ENCODE results near the gene LGMN.

- no peak for TF ChIP-seq YY1 (IDR thresholded peaks at IDR 0.05; ENCODE audit: low read depth)
- no peak for TF ChIP-seq EP300 (IDR thresholded peaks at IDR 0.05; ENCODE audit: borderline replicate concordance)
- TF ChIP-seq TAF1 (IDR thresholded peaks at IDR 0.05; ENCODE audit: low read depth), result no peak
- no peak for TF ChIP-seq CEBPB (IDR thresholded peaks at IDR 0.05)
- TF ChIP-seq TCF12 (IDR thresholded peaks at IDR 0.05; ENCODE audit: low read depth), result no peak
- no peak for TF ChIP-seq REST (IDR thresholded peaks at IDR 0.05; ENCODE audit: low read depth)
- TF ChIP-seq ZBTB7A (IDR thresholded peaks at IDR 0.05; ENCODE audit: low read depth), result no peak
- TF ChIP-seq NFIC (IDR thresholded peaks at IDR 0.05), result no peak
- TF ChIP-seq RAD21 (IDR thresholded peaks at IDR 0.05; ENCODE audit: low read depth), result peak; percentile 82
- TF ChIP-seq MAX (IDR thresholded peaks at IDR 0.05), result no peak
- TF ChIP-seq CREB1 (IDR thresholded peaks at IDR 0.05; ENCODE audit: low read depth), result no peak
- no peak for TF ChIP-seq FOXM1 (IDR thresholded peaks at IDR 0.05; ENCODE audit: borderline replicate concordance, low read depth)
- no peak for TF ChIP-seq USF1 (IDR thresholded peaks at IDR 0.05)
These were observed 67.4 kb downstream of the LGMN start for GRCh38 chr14:92680781-92681650.

Measured in Ishikawa (cell line).